Activated B cell treated with CpG ODN at 0.5 μM for 24 hours (primary cell): ENCODE measurements around the gene SLC29A3. TPM values are rescaled to one million over a fixed set of nuclear protein-coding genes. Genes with fewer than 3 reads are reported as not detected.
A peak's percentile ranks its signal among the peaks of the same experiment; 100 is the strongest.

Experiments used
- ATAC-seq: fragments of 200-7000 bp; cut with Tn5 transposase; one replicate; pipeline ENCODE4 v1.10.0; 2021; ENCODE audit warnings: low read depth, mild to moderate bottlenecking, moderate library complexity
- CTCF ChIA-PET: fragments of 350-600 bp; sonication (Branson Sonifier 250); formaldehyde crosslinking; loops from one replicate; lab custom pipeline; 2021; ENCODE audit warnings: antibody characterized with exemption; lab: Charles Lee
- POLR2A ChIA-PET: fragments of 350-600 bp; sonication (Branson Sonifier 250); formaldehyde crosslinking; loops from one replicate; lab custom pipeline; 2021; ENCODE audit warnings: antibody characterized with exemption; lab: Charles Lee
- DNase-seq: peaks from one replicate; pipeline ENCODE4 v3.0.0; 2022
- H3K27ac Mint-ChIP-seq: one replicate; pipeline ENCODE4 v1.8.0; 2020; ENCODE audit warnings: mixed read lengths
- H3K27me3 Mint-ChIP-seq: one replicate; pipeline ENCODE4 v1.8.0; 2021; ENCODE audit warnings: mixed read lengths
- H3K36me3 Mint-ChIP-seq: one replicate; pipeline ENCODE4 v1.8.0; 2021; ENCODE audit warnings: low read depth, mixed read lengths
- H3K4me1 Mint-ChIP-seq: one replicate; pipeline ENCODE4 v1.8.0; 2021; ENCODE audit warnings: mixed read lengths
- H3K4me3 Mint-ChIP-seq: one replicate; pipeline ENCODE4 v1.8.0; 2020; ENCODE audit warnings: mild to moderate bottlenecking, mixed read lengths
- H3K9me3 Mint-ChIP-seq: one replicate; pipeline ENCODE4 v1.8.0; 2020; ENCODE audit warnings: mixed read lengths
- CTCF ChIP-seq: fragments of 200-600 bp; IDR thresholded peaks from one replicate; pipeline ENCODE4 v1.8.0; 2022; ENCODE audit warnings: antibody characterized with exemption, mild to moderate bottlenecking
- intact Hi-C: fragments of 100-400 bp; cut with micrococcal nuclease; formaldehyde crosslinking; loops from one replicate; pipeline ENCODE4 v1.15.1; 2024
- total RNA-seq: library from RNA; stranded (reverse); gene quantifications from 2 replicates; pipeline ENCODE4 v1.2.3, GENCODE V29; 2022

SLC29A3 gene
- total RNA-seq, 1 donor from 2014 or later, result 4.3 TPM

GRCh38 chr10:71302874-71303568 is 16.0 kb upstream of the SLC29A3 start:
- Mint-ChIP-seq H3K27me3 (peaks cover 3% of the 10 kb centered on the region), H3K27ac (no peak overlapping the region), H3K4me1 (peaks cover 4% of the 10 kb centered on the region), H3K9me3 (no peaks in the 10 kb centered on the region), H3K4me3 (no peak overlapping the region), H3K36me3 (no peaks in the 10 kb centered on the region)
- TF ChIP-seq CTCF, result no peak
- DNase-seq (no peak), ATAC-seq (peak; percentile 81)
- CTCF ChIA-PET, result interaction anchor here (2.3 kb wide), 1 partner anchor 14 kb away, joined by 4 read pairs; no protein-coding TSS in a partner anchor
- POLR2A ChIA-PET, result interaction anchor here (0.5 kb wide), 1 partner anchor 1043 kb away, joined by 3 read pairs; no protein-coding TSS in a partner anchor
- intact Hi-C loops, result loop anchor here (1.0 kb wide), 1 partner anchor 405 kb away; no protein-coding TSS in a partner anchor

DNA sequence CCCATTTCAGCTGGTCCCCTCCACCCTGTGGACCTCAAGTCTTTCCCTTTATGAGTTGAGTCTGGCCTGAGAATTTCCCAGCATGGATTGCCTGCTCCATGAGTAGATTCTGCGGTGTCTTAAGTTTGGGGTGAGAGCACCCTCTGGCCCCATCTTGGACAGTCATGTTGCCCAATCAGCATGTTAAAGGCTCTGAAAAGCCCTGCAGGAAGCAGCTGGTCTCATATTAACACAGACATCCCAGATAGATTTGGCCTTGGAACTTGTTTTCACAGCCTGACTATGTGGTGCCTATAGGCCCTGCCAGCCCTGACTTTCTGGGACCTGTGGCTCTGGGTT is 15.5 kb upstream of the SLC29A3 start:
- peaks cover 4% of the 10 kb centered on the region for H3K4me1 Mint-ChIP-seq
- H3K4me3 Mint-ChIP-seq, result no peak overlapping the region
- DNase-seq (no peak), ATAC-seq (no peak)
- POLR2A ChIA-PET, result interaction anchor here (0.5 kb wide), 1 partner anchor 1042 kb away, joined by 3 read pairs; no protein-coding TSS in a partner anchor
- H3K36me3 Mint-ChIP-seq, result no peaks in the 10 kb centered on the region
- peaks cover 3% of the 10 kb centered on the region for H3K27me3 Mint-ChIP-seq
- intact Hi-C loops, result loop anchor here (1.0 kb wide), 1 partner anchor 405 kb away; no protein-coding TSS in a partner anchor
- no peak for TF ChIP-seq CTCF
- CTCF ChIA-PET, result interaction anchor here (2.3 kb wide), 1 partner anchor 14 kb away, joined by 4 read pairs; no protein-coding TSS in a partner anchor
- no peaks in the 10 kb centered on the region for H3K9me3 Mint-ChIP-seq
- H3K27ac Mint-ChIP-seq, result no peak overlapping the region

DNA sequence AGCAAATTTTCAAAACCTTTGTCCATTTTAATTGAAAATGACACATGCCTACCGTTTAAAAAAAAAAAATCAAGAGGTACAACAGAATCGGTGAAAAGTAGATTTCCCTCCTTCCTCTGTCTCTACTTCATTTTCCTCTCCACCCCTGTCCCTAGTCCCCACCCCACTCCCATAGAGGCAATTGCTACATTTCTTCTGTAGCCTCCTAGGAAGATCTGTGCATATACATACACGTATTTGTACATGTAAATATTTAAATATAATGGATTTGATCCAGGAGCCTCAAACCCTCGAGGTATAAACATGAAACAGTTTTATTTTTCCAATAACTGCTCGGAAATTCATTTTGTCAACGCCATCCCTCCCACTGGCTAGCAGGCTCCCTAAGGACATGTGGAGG is 14.1 kb upstream of the SLC29A3 start:
- ChIA-PET CTCF (no interaction called here), POLR2A (no interaction called here)
- no peak for ATAC-seq
- DNase-seq, result no peak
- intact Hi-C loops, result no loop called here
- no peaks in the 10 kb centered on the region for H3K9me3 Mint-ChIP-seq
- peaks cover 3% of the 10 kb centered on the region for H3K27me3 Mint-ChIP-seq
- peaks cover 5% of the 10 kb centered on the region for H3K4me1 Mint-ChIP-seq
- H3K4me3 Mint-ChIP-seq, result no peak overlapping the region
- no peaks in the 10 kb centered on the region for H3K36me3 Mint-ChIP-seq
- TF ChIP-seq CTCF, result no peak
- no peak overlapping the region for H3K27ac Mint-ChIP-seq

DNA sequence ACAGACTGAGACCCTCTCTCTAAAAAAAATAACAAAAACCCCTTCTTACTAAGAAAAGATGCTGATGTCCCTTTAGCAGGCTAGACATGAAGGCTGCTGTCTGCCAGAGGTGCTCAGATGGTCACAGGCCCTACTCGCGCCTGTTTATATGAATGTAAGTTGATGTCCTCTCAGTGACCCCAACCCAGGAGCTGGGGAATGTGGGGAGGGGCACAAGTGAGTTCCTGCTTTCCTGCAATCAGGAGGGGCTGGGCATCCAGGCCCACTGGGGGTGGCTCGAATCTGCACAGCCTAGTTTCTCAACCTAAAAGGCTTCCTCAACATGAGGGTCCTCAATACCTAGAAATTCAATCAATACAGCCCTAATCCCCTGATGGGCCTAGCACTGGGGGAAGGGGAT is 12.1 kb upstream of the SLC29A3 start:
- Mint-ChIP-seq H3K36me3 (no peaks in the 10 kb centered on the region), H3K9me3 (no peaks in the 10 kb centered on the region), H3K4me3 (no peak overlapping the region), H3K27me3 (peaks cover 7% of the 10 kb centered on the region), H3K4me1 (peaks cover 9% of the 10 kb centered on the region), H3K27ac (no peak overlapping the region)
- CTCF ChIA-PET, result interaction anchor here (1.1 to 1.8 kb wide), 3 partner anchors 9 to 742 kb away, joined by 3 to 5 read pairs (median 3); no protein-coding TSS in a partner anchor
- DNase-seq, result no peak
- POLR2A ChIA-PET, result no interaction called here
- intact Hi-C loops, result no loop called here
- ATAC-seq, result no peak
- no peak for TF ChIP-seq CTCF

- intact Hi-C loops, result no loop called here
- ATAC-seq (no peak), DNase-seq (no peak)
- Mint-ChIP-seq H3K36me3 (no peaks in the 10 kb centered on the region), H3K4me1 (peaks cover 9% of the 10 kb centered on the region), H3K4me3 (no peak overlapping the region), H3K9me3 (no peaks in the 10 kb centered on the region), H3K27me3 (peaks cover 4% of the 10 kb centered on the region), H3K27ac (no peak overlapping the region)
- ChIA-PET CTCF (interaction anchor here (1.1 to 1.8 kb wide), 3 partner anchors 9 to 741 kb away, joined by 3 to 5 read pairs (median 3); no protein-coding TSS in a partner anchor), POLR2A (no interaction called here)
- TF ChIP-seq CTCF, result no peak
These were observed 11.5 kb upstream of the SLC29A3 start for GRCh38 chr10:71307469-71308085.
